ENCODE data around the gene AOPEP. TPM values are rescaled to one million over a fixed set of nuclear protein-coding genes. Genes with fewer than 3 reads are reported as not detected.
"Not testable (repeated sequence)": the region's sequence is repeated elsewhere in the genome, so short reads cannot be mapped to it uniquely, and the experiment has no call there.

Gene AOPEP
- total RNA-seq, 1 donor from 2014 or later: 75.3 TPM

GRCh38 chr9:95017661-95018060 lies 291.2 kb downstream of the AOPEP start:
- Mint-ChIP-seq H3K4me3 (ENCODE audit: unreplicated experiment) (peak overlapping the region; percentile 41), H3K27me3 (ENCODE audit: low read depth, unreplicated experiment) (no peaks in the 10 kb centered on the region), H3K36me3 (ENCODE audit: low read depth, unreplicated experiment) (peaks cover 29% of the 10 kb centered on the region), H3K9me3 (ENCODE audit: unreplicated experiment) (no peaks in the 10 kb centered on the region), H3K4me1 (ENCODE audit: low read depth, unreplicated experiment) (peaks cover 49% of the 10 kb centered on the region), H3K27ac (ENCODE audit: unreplicated experiment) (peak overlapping the region; percentile 93)
- H3K27me3 ChIP-seq (ENCODE audit: insufficient read depth, low read length): no peaks in the 10 kb centered on the region
- H2AFZ ChIP-seq (ENCODE audit: low read depth, low read length): no peak overlapping the region
- peaks cover 53% of the 10 kb centered on the region for H3K36me3 ChIP-seq (ENCODE audit: insufficient read depth, low read length)
- H3K4me3 ChIP-seq (ENCODE audit: insufficient read depth, low read depth, low read length): no peak overlapping the region
- no peak for DNase-seq (ENCODE audit: low read depth)
- peak overlapping the region; percentile 94 for H3K27ac ChIP-seq (ENCODE audit: low read depth, low read length)
- peak overlapping the region; percentile 78 for H3K4me2 ChIP-seq (ENCODE audit: low read length)
- TF ChIP-seq CTCF (IDR thresholded peaks at IDR 0.05; ENCODE audit: insufficient read depth, low read depth, low read length): no peak
- no peak for TF ChIP-seq EZH2 (IDR thresholded peaks at IDR 0.05; ENCODE audit: insufficient read depth, low read length)
- H3K79me2 ChIP-seq (ENCODE audit: insufficient read depth, low read length): peaks cover 90% of the 10 kb centered on the region
- peak overlapping the region; percentile 84 for H3K9ac ChIP-seq (ENCODE audit: low read length)
- H3K9me3 ChIP-seq (ENCODE audit: insufficient read depth, low read depth, low read length): no peaks in the 10 kb centered on the region
- peaks cover 38% of the 10 kb centered on the region for H4K20me1 ChIP-seq (ENCODE audit: insufficient read depth, low read length)
- peaks cover 30% of the 10 kb centered on the region for H3K4me1 ChIP-seq (ENCODE audit: insufficient read depth, low read length)
- peak; percentile 17 for FAIRE-seq

DNA sequence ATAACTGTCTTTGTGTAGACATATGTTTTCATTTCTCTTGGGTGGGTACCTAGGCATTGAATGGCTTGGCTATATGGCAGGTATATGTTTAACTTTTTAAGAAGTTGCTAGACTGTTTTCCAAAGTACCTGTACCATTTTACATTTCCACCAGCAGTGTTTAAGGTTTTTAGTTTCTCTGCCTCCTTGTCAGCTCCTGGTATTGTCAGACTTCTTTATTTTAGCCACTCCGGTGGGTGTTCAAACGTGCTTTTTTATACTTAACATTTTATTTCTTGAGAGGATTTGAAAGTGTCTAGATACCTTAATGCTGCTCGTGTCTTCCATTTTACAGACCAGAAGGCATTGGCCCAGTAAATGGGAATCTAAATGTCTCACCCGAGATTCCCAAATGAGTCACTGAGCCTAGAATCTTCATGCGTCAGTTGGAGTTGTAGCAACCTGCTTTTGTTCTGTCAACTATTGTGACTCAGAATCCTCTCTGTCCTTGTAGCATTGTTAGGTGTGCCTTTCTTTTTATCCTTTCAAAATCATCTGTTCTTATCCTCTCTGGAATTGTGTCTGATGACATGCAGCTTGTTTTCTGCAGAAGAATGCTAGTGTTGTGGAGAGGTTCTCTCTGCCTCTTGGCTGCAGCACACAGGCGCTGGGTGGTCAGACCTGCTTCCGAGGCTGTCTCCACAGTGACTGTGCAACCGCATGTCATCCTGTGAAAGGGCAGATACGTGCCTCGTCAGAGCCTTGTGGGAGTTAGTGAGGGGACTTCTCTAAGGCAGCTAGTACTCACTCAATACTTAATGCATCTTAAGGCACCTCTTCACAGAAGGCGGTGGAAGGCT lies 291.8 kb downstream of the AOPEP start:
- Mint-ChIP-seq H3K4me1 (ENCODE audit: low read depth, unreplicated experiment) (peaks cover 53% of the 10 kb centered on the region), H3K27me3 (ENCODE audit: low read depth, unreplicated experiment) (no peaks in the 10 kb centered on the region), H3K36me3 (ENCODE audit: low read depth, unreplicated experiment) (peaks cover 31% of the 10 kb centered on the region), H3K9me3 (ENCODE audit: unreplicated experiment) (no peaks in the 10 kb centered on the region), H3K4me3 (ENCODE audit: unreplicated experiment) (peak overlapping the region; percentile 21), H3K27ac (ENCODE audit: unreplicated experiment) (peak overlapping the region; percentile 93)
- H3K27ac ChIP-seq (ENCODE audit: low read depth, low read length): peak overlapping the region; percentile 94
- no peaks in the 10 kb centered on the region for H3K9me3 ChIP-seq (ENCODE audit: insufficient read depth, low read depth, low read length)
- peaks cover 44% of the 10 kb centered on the region for H4K20me1 ChIP-seq (ENCODE audit: insufficient read depth, low read length)
- peak overlapping the region; percentile 84 for H3K9ac ChIP-seq (ENCODE audit: low read length)
- H3K4me3 ChIP-seq (ENCODE audit: insufficient read depth, low read depth, low read length): peak overlapping the region; percentile 32
- H2AFZ ChIP-seq (ENCODE audit: low read depth, low read length): no peak overlapping the region
- DNase-seq (ENCODE audit: low read depth) (peak; percentile 98), FAIRE-seq (peak; percentile 92)
- H3K4me1 ChIP-seq (ENCODE audit: insufficient read depth, low read length): peaks cover 37% of the 10 kb centered on the region
- H3K4me2 ChIP-seq (ENCODE audit: low read length): peak overlapping the region; percentile 78
- H3K36me3 ChIP-seq (ENCODE audit: insufficient read depth, low read length): peaks cover 53% of the 10 kb centered on the region
- H3K79me2 ChIP-seq (ENCODE audit: insufficient read depth, low read length): peaks cover 90% of the 10 kb centered on the region
- H3K27me3 ChIP-seq (ENCODE audit: insufficient read depth, low read length): no peaks in the 10 kb centered on the region
- TF ChIP-seq EZH2 (IDR thresholded peaks at IDR 0.05; ENCODE audit: insufficient read depth, low read length): no peak

DNA sequence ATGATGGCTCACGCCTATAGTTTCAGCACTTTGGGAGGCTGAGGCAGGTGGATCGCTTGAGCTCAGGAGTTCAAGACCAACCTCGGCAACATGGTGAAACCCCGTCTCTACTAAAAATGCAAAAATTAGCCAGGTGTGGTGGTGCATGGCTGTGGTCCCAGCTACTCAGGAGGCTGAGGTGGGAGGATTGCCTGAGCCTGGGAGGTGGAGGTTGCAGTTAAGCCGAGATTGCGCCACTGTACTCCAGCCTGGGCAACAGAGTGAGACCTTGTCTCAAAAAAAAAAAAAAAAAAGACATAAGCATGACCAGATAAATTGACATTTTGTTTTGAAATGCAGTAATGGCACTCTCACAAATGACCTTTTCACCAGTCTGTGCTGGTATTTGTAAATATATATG lies 294.1 kb downstream of the AOPEP start:
- H3K9me3 ChIP-seq (ENCODE audit: insufficient read depth, low read depth, low read length); H3K27me3 ChIP-seq (ENCODE audit: insufficient read depth, low read length); H3K27ac Mint-ChIP-seq (ENCODE audit: unreplicated experiment); H3K27me3 Mint-ChIP-seq (ENCODE audit: low read depth, unreplicated experiment); H3K27ac ChIP-seq (ENCODE audit: low read depth, low read length); H3K9me3 Mint-ChIP-seq (ENCODE audit: unreplicated experiment); H3K4me3 ChIP-seq (ENCODE audit: insufficient read depth, low read depth, low read length); H3K4me2 ChIP-seq (ENCODE audit: low read length); H3K9ac ChIP-seq (ENCODE audit: low read length); H2AFZ ChIP-seq (ENCODE audit: low read depth, low read length); H3K4me3 Mint-ChIP-seq (ENCODE audit: unreplicated experiment); DNase-seq (ENCODE audit: low read depth); FAIRE-seq: not testable (repeated sequence)
- peaks cover 60% of the 10 kb centered on the region for H3K4me1 ChIP-seq (ENCODE audit: insufficient read depth, low read length)
- Mint-ChIP-seq H3K4me1 (ENCODE audit: low read depth, unreplicated experiment) (peaks cover 73% of the 10 kb centered on the region), H3K36me3 (ENCODE audit: low read depth, unreplicated experiment) (peaks cover 27% of the 10 kb centered on the region)
- H4K20me1 ChIP-seq (ENCODE audit: insufficient read depth, low read length): peaks cover 46% of the 10 kb centered on the region
- peaks cover 50% of the 10 kb centered on the region for H3K36me3 ChIP-seq (ENCODE audit: insufficient read depth, low read length)
- peaks cover 86% of the 10 kb centered on the region for H3K79me2 ChIP-seq (ENCODE audit: insufficient read depth, low read length)

Measured in astrocyte (in vitro differentiated cells and primary cell).